GM21515 (cell line): Measurements from ENCODE around the gene TSEN15.

ENCODE experiments used
- ATAC-seq: cut with Tn5 transposase; IDR thresholded peaks from one replicate; pipeline ENCODE4 v1.9.1; 2021; ENCODE audit not compliant: unreplicated experiment

Gene TSEN15

DNA sequence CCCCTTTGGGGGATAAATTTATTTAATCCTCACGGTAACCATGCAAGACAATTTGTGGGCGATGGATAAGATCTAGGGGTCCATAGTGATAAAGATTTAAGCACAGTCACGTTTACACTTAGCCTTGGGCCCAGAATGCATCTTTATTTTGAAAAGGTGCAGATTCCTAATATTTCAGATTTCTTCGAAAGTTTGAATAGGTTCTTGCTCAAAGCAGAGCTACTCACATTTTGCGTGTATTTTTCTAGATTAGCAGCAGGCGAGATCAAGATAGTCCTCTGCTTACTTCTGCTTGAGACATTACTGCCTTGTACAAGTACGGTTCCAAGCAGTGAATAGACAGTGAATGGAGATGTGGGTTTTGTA lies 647 bp downstream of the TSEN15 start:
- no peak for ATAC-seq

- ATAC-seq, result no peak
Observed at GRCh38 chr1:184052750-184053149, 1.2 kb downstream of the TSEN15 start.

DNA sequence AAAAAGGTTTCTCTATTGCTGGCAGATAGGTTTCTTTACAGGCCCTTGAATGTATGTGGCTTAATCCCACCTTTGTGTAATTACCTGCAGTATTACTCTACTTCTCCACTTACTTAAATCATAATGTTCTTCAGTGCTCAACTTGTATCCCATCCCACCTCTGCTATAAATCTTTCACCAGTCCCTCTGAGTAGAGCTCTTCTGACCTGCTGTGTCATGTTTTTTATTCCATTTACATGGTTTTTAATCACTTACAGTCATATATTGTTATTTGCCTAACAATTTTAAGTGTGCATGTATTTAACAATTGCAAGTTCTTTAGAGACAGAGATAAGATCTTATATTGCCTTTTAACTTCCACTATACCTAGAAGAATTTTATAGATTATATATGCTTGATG lies 2.4 kb downstream of the TSEN15 start:
- ATAC-seq, result no peak

DNA sequence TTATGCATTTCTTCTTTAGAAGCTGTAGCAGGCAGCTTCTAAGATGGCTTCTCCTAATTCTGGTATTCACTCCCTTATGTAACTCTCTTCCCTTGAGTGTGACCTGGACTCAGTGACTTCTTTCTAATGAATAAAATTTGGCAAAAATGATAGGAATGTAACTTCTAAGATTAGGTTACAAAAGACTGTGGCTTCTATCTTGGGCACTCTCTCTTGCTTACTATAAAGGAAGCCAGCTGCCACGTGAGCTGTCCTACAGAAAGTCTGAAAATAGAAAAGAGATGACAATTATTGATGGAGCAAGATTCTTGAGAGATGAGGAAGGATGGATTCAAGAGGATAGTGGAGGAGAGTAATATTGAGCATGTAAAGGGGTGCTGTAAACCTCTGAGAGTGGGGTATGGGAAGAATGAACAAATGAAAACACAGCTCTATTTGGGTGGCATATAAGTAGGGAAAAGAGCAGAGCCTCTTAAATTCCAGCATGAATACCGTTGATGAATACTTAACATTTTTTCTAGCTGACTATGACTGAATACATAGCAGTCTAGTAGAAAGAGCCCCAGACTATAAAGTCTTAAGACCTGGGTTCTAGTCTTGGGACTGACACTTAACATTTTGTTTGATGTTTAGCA lies 5.5 kb downstream of the TSEN15 start:
- ATAC-seq, result no peak

GRCh38 chr1:184059887-184060286 lies 8.4 kb downstream of the TSEN15 start:
- ATAC-seq, result no peak

GRCh38 chr1:184060316-184060715 lies 8.8 kb downstream of the TSEN15 start:
- ATAC-seq, result no peak

DNA sequence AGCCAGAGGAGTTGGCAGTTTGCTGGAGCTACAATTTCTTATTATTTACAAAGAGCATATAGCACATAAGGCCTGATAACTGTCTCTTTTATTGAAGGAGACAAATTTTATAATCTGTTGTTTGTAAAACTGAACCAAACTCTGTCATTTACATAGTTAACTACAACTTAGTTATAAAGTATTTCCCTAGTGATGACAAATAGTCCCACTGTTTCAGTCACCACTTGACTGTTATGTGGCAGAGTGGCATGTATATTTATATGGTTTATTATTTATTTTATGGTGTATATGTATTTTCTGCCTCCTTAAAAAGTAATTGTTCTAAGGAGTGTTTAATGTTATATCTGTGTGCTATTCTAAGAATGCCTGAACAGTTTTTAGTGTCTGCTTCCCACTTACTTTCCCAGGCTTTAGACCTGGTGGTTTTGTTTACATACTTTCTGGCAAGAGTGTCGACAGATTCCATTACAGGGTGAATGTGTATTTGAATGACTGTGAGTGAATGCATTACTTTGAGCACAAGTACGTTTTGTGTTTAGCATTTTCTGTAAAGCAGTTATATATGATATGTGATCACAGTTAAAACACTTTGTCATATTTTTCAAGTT lies 10.0 kb downstream of the TSEN15 start:
- ATAC-seq, result no peak

DNA sequence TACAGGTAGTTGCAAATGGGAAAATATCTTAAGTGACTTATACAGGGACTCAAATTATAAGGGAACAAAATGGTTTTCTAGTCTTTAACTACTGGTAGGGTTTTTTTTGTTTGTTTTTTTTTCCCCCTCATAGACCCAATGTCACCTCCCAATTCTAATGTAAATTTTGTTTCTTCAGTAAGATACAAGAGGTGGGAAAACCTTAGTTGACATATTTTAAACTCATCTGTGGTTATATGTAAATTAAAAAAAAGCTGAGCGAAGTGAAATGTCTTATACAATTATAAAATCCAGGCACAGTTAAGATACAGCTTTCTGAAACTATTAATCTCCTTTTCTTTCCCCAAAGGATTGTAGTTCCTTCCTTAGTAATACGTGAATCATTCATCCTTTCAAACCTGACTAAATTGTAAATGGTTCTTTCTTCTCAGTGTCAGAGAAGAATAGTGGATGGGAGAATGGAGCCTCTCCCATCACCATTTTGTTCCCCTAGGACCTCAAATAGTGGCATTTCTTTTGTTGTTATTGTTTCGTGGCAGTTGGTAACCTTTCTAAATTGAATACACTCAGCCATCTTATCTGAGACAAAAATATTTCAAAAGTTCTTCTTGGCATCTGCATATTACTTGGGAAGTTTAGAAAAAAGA lies 11.2 kb downstream of the TSEN15 start:
- ATAC-seq, result no peak

DNA sequence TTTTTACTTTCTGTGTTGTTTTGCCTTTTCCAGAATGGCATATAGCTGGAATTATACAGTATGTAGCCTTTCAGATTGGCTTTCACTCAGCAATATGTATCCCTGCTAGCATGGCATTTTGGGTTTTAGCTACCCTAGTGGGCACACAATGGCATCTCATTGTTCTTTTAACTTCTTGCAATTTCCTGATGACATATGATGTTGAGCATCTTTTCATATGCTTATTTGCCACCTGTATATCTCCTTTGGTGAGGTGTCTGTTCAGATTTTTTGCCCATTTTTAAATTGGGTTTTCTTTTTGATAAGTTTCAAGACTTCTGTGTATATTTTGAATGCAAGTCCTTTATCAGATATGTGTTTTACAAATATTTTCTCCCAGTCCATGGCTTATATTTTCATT lies 14.0 kb downstream of the TSEN15 start:
- no peak for ATAC-seq

- no peak for ATAC-seq
Observed at GRCh38 chr1:184068354-184068753, 16.8 kb downstream of the TSEN15 start.

- no peak for ATAC-seq
Observed at GRCh38 chr1:184069675-184070074, 18.1 kb downstream of the TSEN15 start.

- no peak for ATAC-seq
Observed at GRCh38 chr1:184072376-184072775, 20.8 kb downstream of the TSEN15 start.

- no peak for ATAC-seq
Observed at GRCh38 chr1:184074383-184074782, 22.9 kb downstream of the TSEN15 start.

DNA sequence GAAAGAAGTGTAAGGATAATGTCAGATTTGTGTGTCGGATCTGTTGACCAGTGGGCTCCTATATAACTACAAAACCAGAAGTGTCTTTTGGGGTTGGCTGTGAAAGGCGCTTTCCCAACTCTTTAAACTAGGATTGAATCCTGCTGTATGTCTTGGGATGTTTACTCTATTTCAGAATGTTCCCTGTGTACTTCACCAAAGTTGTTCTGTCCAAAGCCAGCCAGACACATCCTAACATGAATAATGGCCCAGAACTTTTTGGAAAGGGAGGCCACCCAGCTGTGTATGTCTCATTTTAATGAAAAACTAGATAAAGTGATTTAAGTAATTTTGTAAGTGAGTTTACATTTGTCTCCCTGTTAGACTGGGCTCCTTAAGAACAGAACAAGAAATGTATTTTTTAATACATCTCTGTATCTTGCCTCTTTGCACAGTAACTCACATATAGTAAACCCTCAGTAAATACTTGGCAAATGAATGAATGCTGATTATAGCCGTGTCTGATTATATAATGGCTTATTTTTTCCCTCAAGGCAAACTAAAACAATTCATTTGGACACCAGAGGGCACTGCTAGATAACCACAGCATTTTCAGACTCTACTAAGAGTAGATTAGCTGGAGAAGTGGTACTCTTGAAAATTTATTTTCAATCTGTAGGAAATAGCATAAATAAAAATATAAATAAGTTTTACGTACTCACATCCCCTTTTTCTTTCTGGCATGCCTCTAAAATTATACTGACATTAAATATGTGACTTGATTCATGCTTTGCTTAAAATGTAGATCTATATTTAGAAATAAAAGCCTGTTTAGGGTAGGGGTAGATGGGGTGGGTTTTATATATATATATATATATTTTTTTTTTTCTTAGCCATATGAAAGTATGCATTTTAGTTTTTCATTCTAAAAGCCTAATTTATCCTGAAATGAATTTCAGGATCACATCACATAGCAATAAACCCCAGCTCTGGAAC lies 23.8 kb downstream of the TSEN15 start:
- ATAC-seq, result peak; percentile 79

DNA sequence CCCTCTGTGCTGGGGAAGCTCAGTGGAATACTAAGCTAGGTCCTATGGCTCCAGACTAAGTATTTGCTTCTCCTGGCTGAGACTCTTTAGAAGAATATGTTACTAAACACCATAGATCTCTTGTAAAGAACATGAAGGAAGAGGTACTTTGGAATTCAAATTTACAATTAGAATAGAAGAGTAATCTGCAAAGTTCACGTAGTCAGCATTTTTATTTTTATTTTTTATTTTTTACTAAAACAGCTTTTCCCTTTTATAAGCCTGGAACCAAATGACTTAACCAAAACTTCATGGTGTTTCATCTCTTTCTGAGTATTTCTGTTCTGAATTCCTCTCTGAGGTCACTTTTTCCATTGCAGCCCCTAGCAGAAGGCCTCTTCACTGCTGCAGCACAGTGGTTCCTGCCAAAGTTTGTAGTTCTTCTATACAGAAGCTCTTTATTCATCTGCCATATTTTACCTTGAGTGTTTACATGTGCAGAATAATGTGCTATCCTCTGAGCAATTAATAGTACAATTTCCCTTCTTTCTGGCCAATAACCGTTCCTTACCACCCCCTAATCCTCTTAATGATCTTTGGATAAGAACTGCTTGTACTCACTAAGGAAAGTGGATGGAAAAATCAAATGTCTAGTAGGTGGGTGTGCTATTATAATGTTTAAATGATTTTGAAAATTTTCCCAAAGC lies 27.2 kb downstream of the TSEN15 start:
- no peak for ATAC-seq

GRCh38 chr1:184080309-184080708 lies 28.8 kb downstream of the TSEN15 start:
- ATAC-seq, result no peak

GRCh38 chr1:184082541-184083415 lies 31.2 kb downstream of the TSEN15 start:
- ATAC-seq, result no peak

DNA sequence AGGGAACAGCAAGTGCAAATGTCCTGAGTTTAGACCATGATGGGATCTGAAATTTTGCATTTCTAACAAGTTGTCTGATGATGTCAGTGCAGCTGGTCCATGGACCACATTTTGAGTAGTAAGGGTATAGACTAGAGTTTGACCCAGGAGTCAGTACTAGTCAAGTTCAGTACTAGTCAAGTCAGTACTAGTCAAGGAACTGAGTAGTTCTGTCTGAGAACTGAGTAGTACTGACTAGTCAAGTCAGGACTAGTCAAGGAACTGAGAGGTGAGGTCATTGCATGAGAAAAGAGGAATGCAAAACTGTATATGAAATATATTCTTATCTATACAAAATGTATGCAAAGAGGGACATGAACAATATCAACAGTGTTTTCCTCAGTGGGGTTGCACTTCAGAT lies 34.1 kb downstream of the TSEN15 start:
- ATAC-seq, result no peak

GRCh38 chr1:184088037-184088436 lies 36.5 kb downstream of the TSEN15 start:
- ATAC-seq, result no peak

DNA sequence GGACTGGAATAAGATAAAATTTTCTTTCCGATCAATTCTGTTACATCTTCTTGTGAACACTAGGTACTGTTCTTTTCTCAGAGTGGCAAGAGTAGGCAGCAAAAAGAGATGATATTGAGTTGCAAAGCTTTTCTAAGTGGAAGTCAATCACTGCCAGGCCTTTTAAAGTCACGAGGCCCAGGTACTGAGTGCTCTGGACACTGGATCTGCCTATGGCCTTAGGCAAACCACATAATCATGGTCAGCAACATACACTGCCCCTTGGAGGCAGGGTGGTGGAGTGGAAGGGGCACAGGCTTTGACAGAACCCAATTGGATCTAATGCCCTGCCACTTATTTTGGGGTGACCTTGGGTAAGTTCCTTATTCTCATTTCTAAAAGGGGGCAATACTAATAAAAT lies 41.5 kb downstream of the TSEN15 start:
- ATAC-seq, result no peak
